ENCODE data around the gene SLC16A8.

GRCh38 chr22:38077096-38077495 is 6.9 kb downstream of the SLC16A8 start:
- TF ChIP-seq CTCF (IDR thresholded peaks at IDR 0.05) (no peak), EZH2phosphoT487 (IDR thresholded peaks at IDR 0.05) (no peak), EZH2 (IDR thresholded peaks at IDR 0.05) (no peak)
